Keratinocyte (primary cell): ENCODE measurements around the gene NUDT7. TPM values are rescaled to one million over a fixed set of nuclear protein-coding genes. Genes with fewer than 3 reads are reported as not detected.

Source experiments
- DNase-seq: peaks from one replicate; pipeline ENCODE4 v3.0.0-alpha.2; 2011; ENCODE audit warnings: low read depth, missing footprints, low spot score
- FAIRE-seq: peaks from 2 replicates; lab custom pipeline; 2011; peaks lifted over from hg19 to GRCh38; lab: Jason Lieb, UNC
- H2AFZ ChIP-seq: 2 replicates; pipeline ENCODE4 v1.6.0; 2012; ENCODE audit warnings: low read length, control low read depth, inconsistent platforms; ENCODE audit not compliant: control insufficient read depth
- H3K27ac ChIP-seq: 2 replicates; pipeline ENCODE4 v1.5.1; 2011; ENCODE audit warnings: low read length; ENCODE audit not compliant: control insufficient read depth, insufficient read depth
- H3K27me3 ChIP-seq: 3 replicates; pipeline ENCODE4 v1.6.0; 2011; ENCODE audit warnings: low read length; ENCODE audit not compliant: control insufficient read depth, insufficient read depth; ENCODE audit errors: extremely low read depth
- H3K36me3 ChIP-seq, 2 experiments: 2 replicates in 1 of 2; 3 replicates in 1 of 2; pipeline ENCODE4 v1.5.1; 2011; ENCODE audit warnings: low read length in 2 of 2, mild to moderate bottlenecking in 1 of 2; ENCODE audit not compliant: control insufficient read depth in 2 of 2, insufficient read depth in 2 of 2; ENCODE audit errors: extremely low read depth in 1 of 2
- H3K4me1 ChIP-seq: 3 replicates; pipeline ENCODE4 v1.5.1; 2011; ENCODE audit warnings: low read length; ENCODE audit not compliant: control insufficient read depth, insufficient read depth; ENCODE audit errors: extremely low read depth
- H3K4me2 ChIP-seq: 3 replicates; pipeline ENCODE4 v1.6.0; 2011; ENCODE audit warnings: low read depth, low read length; ENCODE audit not compliant: control insufficient read depth, insufficient read depth; ENCODE audit errors: extremely low read depth
- H3K4me3 ChIP-seq, 3 experiments: fragments of 200-600 bp in 1 of 3; sonication (generic) in 1 of 3; 2 replicates in 2 of 3; 3 replicates in 1 of 3; pipeline ENCODE4 v1.5.1; 2011 to 2016; ENCODE audit warnings: low read length in 3 of 3, mild to moderate bottlenecking in 3 of 3, control low read depth in 2 of 3, inconsistent platforms in 1 of 3, low read depth in 1 of 3, mixed read lengths in 1 of 3, mixed run types in 1 of 3, moderate library complexity in 1 of 3; ENCODE audit not compliant: control insufficient read depth in 2 of 3, insufficient read depth in 2 of 3; ENCODE audit errors: extremely low read depth in 1 of 3
- H3K79me2 ChIP-seq: 2 replicates; pipeline ENCODE4 v1.6.0; 2012; ENCODE audit warnings: low read length; ENCODE audit not compliant: control insufficient read depth, insufficient read depth
- H3K9ac ChIP-seq: 3 replicates; pipeline ENCODE4 v1.6.0; 2011; ENCODE audit warnings: low read length; ENCODE audit not compliant: control insufficient read depth, insufficient read depth; ENCODE audit errors: extremely low read depth
- H3K9me1 ChIP-seq: 3 replicates; pipeline ENCODE4 v1.6.0; 2011; ENCODE audit warnings: low read length; ENCODE audit not compliant: control insufficient read depth, insufficient read depth; ENCODE audit errors: extremely low read depth
- H3K9me3 ChIP-seq: 2 replicates; pipeline ENCODE4 v1.5.1; 2012; ENCODE audit warnings: low read depth, low read length; ENCODE audit not compliant: control insufficient read depth
- H4K20me1 ChIP-seq: 3 replicates; pipeline ENCODE4 v1.6.0; 2011; ENCODE audit warnings: low read length; ENCODE audit not compliant: control insufficient read depth, insufficient read depth; ENCODE audit errors: extremely low read depth
- CTCF ChIP-seq, 3 experiments: IDR thresholded peaks in 1 of 3; conservative IDR thresholded peaks in 1 of 3; optimal IDR thresholded peaks in 1 of 3; 2 replicates in 2 of 3; 3 replicates in 1 of 3; pipeline versions ENCODE3 to v1.5.1; 2011; ENCODE audit warnings: low read length in 3 of 3, mild to moderate bottlenecking in 3 of 3, moderate library complexity in 2 of 3, control low read depth in 1 of 3, inconsistent platforms in 1 of 3; ENCODE audit not compliant: insufficient read depth in 2 of 3; ENCODE audit errors: extremely low read depth in 1 of 3
- EZH2 ChIP-seq: IDR thresholded peaks from one replicate; pipeline ENCODE4 v1.6.1; 2012; ENCODE audit warnings: inconsistent platforms, mild to moderate bottlenecking, low read length, moderate library complexity
- dilution Hi-C: fragments of 300-500 bp; cut with MboI; formaldehyde crosslinking; loops from one replicate; pipeline ENCODE4 v1.7.0; 2020; ENCODE audit warnings: low sequenced_read_pairs; ENCODE audit not compliant: extremely low pct_ligation_motif_present
- polyA plus RNA-seq, 5 experiments: library from polyadenylated mRNA; depleted of rRNA in 3 of 5; stranded (reverse) in 3 of 5; stranded (forward) in 1 of 5; unstranded in 1 of 5; fragments of >200 nt; gene quantifications; 1 replicate in 1 of 5; 2 replicates in 3 of 5; 3 replicates in 1 of 5; pipeline versions ENCODE4 v1.2.1 to v1.2.3, GENCODE V29; 2011 to 2012; ENCODE audit warnings: missing spikeins in 2 of 5, low read depth in 1 of 5, low replicate concordance in 1 of 5

NUDT7 gene
- polyA plus RNA-seq, 1 donor (not counting 4 experiments of a cell fraction or from before 2014, with no cell fraction given), result 14.6 TPM

DNA sequence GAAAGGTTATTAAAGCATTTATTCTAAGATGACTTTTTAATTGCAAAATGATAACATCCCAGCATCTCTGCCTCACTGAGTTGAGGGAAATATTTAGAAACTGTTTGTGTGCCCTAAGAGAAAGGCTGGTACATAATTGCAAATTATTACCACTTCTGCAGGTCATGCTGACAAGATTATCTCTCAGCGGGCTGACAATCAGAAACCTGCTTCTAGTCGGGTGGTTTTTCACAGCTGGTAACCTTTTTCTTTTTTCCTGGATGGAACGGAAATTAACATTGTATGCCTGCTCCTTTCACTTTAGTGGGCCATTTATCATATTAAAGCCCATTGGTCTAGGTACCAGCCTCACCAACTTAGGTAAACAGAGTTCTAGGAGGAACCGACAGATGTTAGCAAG, 17.0 kb upstream of the NUDT7 start:
- dilution Hi-C loops, result no loop called here
- Histone ChIP-seq H3K4me3 (no peak overlapping the region), H3K9me1 (no peaks in the 10 kb centered on the region), H3K27ac (no peak overlapping the region), H3K36me3 (no peaks in the 10 kb centered on the region), H3K27me3 (no peaks in the 10 kb centered on the region), H2AFZ (no peak overlapping the region), H3K9me3 (no peaks in the 10 kb centered on the region), H4K20me1 (no peaks in the 10 kb centered on the region), H3K79me2 (no peaks in the 10 kb centered on the region), H3K4me2 (no peak overlapping the region), H3K9ac (no peak overlapping the region), H3K4me1 (no peaks in the 10 kb centered on the region)
- FAIRE-seq, result no peak
- DNase-seq, result no peak
- no peak for TF ChIP-seq EZH2

GRCh38 chr16:77711179-77711578, 11.1 kb upstream of the NUDT7 start:
- DNase-seq (no peak), FAIRE-seq (no peak)
- dilution Hi-C loops, result no loop called here
- no peaks in the 10 kb centered on the region for H4K20me1 ChIP-seq
- H3K36me3 ChIP-seq, result no peaks in the 10 kb centered on the region
- no peaks in the 10 kb centered on the region for H3K4me1 ChIP-seq
- no peak overlapping the region for H3K4me2 ChIP-seq
- H3K4me3 ChIP-seq, result no peak overlapping the region
- H2AFZ ChIP-seq, result no peak overlapping the region
- no peaks in the 10 kb centered on the region for H3K79me2 ChIP-seq
- no peaks in the 10 kb centered on the region for H3K9me1 ChIP-seq
- no peak for TF ChIP-seq CTCF (optimal IDR thresholded peaks at IDR 0.05 in 1 of 3, IDR thresholded peaks at IDR 0.05 in 1 of 3, conservative IDR thresholded peaks at IDR 0.05 in 1 of 3; ENCODE audit: extremely low read depth in 1 of 3, insufficient read depth in 2 of 3, low read length in 3 of 3)
- TF ChIP-seq EZH2, result no peak
- H3K9me3 ChIP-seq, result no peaks in the 10 kb centered on the region
- no peaks in the 10 kb centered on the region for H3K27me3 ChIP-seq
- no peak overlapping the region for H3K27ac ChIP-seq
- no peak overlapping the region for H3K9ac ChIP-seq

DNA sequence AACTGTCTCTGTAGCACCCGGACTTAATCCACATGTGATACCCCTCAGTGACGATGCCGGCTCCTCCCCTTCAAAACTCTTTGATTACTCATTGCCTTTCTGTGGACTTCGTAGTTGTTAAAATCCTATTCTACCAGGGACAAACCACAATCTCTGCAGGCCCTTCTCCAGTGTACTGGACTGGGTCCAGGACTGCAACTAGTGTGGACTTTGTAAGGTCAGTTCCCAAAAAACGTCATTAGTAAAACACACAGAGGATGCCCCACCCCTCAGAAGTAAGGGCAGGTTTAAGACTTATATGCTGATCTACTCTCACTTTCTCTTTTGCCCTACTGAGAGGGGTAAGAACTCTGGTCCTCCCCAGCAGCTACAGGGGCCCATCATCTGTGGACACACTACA, 10.5 kb upstream of the NUDT7 start:
- Histone ChIP-seq H4K20me1 (no peaks in the 10 kb centered on the region), H3K27ac (no peak overlapping the region), H3K9me1 (no peaks in the 10 kb centered on the region), H3K79me2 (no peaks in the 10 kb centered on the region), H3K4me2 (no peak overlapping the region), H3K9me3 (no peaks in the 10 kb centered on the region), H3K27me3 (no peaks in the 10 kb centered on the region), H3K36me3 (no peaks in the 10 kb centered on the region), H3K4me1 (no peaks in the 10 kb centered on the region), H2AFZ (no peak overlapping the region), H3K9ac (no peak overlapping the region), H3K4me3 (no peak overlapping the region)
- DNase-seq, result no peak
- no peak for TF ChIP-seq EZH2
- no peak for TF ChIP-seq CTCF (optimal IDR thresholded peaks at IDR 0.05 in 1 of 3, IDR thresholded peaks at IDR 0.05 in 1 of 3, conservative IDR thresholded peaks at IDR 0.05 in 1 of 3; ENCODE audit: extremely low read depth in 1 of 3, insufficient read depth in 2 of 3, low read length in 3 of 3)
- no peak for FAIRE-seq
- dilution Hi-C loops, result no loop called here
